ENCODE results near the gene PPP2R5C. TPM values are rescaled to one million over a fixed set of nuclear protein-coding genes. Genes with fewer than 3 reads are reported as not detected.

PPP2R5C gene
- total RNA-seq, 1 experiment from 2014 or later: 93.0 TPM

DNA sequence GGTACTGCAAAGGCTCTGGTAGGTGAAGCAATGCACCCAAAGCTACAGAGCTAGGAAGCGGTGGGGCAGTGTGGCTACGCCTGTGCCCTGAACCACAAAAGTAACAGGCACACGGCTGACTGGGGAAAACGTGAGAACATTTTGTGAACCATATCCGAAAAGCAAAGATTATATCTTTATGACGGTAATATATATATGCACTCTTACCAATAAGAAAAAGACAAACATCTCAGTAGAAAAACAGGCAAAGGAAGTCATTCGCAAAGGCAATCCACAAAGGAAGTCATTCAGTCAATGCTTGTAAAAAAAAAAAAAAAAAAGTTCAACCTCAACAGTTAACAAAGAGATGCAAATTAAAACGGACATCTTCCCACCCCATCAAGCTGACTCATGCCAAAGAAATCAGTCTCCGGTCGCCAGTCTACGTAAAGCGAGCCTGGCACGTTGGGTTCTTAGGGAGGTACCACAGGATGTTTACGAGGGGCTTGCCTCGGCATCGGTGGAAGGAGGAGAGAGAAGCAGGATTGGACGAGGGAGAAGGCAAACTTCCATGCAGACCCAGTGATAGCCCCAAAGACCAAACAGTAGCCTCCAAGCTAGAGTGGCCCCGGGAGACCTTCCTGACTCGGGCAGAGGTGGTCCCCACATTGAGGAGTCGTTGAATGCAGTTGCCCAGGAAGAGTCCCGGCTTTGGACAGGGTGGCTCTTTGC, 39.4 kb upstream of the PPP2R5C start:
- no peaks in the 10 kb centered on the region for H3K9me3 ChIP-seq (ENCODE audit: control insufficient read depth, low read depth, low read length)
- peak overlapping the region; percentile 86 for H2BK12ac ChIP-seq (ENCODE audit: insufficient read length, low read depth, low read length)
- peak overlapping the region; percentile 70 for H3K27ac ChIP-seq (ENCODE audit: insufficient read length, low read depth, low read length)
- H2BK120ac ChIP-seq (ENCODE audit: low read depth, low read length, poor library complexity, severe bottlenecking): no peak overlapping the region
- no peak overlapping the region for H2AK5ac ChIP-seq (ENCODE audit: insufficient read length, low read length)
- no peaks in the 10 kb centered on the region for H3K23me2 ChIP-seq (ENCODE audit: insufficient read length, low read depth, low read length, poor library complexity, severe bottlenecking)
- H3K4me2 ChIP-seq (ENCODE audit: insufficient read depth, insufficient read length, low read length): peak overlapping the region; percentile 5
- H3K18ac ChIP-seq (ENCODE audit: insufficient read length, low read depth, low read length): peak overlapping the region; percentile 30
- DNase-seq: peak; percentile 90
- no peaks in the 10 kb centered on the region for H3K79me2 ChIP-seq (ENCODE audit: insufficient read depth, low read length)
- no peaks in the 10 kb centered on the region for H4K20me1 ChIP-seq (ENCODE audit: control insufficient read depth, insufficient read depth, insufficient read length)
- H3K36me3 Mint-ChIP-seq (ENCODE audit: insufficient read depth in 1 of 3, low read depth in 3 of 3): no peaks in the 10 kb centered on the region
- no peak overlapping the region for H3K4ac ChIP-seq (ENCODE audit: low read depth, low read length)
- H3K9me3 Mint-ChIP-seq: peaks cover 0 to 5% of the 10 kb centered on the region in 2 experiments; a peak in 2 of 5 replicates
- H2BK5ac ChIP-seq (ENCODE audit: insufficient read length, low read length): no peak overlapping the region
- 0 out of 2 replicates have a peak overlapping the region, but pooled peaks have one; percentile 60 for H3K14ac ChIP-seq (ENCODE audit: insufficient read depth, low read length)
- H3T11ph ChIP-seq (ENCODE audit: low read length): no peak overlapping the region
- H3K4me1 Mint-ChIP-seq: peaks cover 28 to 40% of the 10 kb centered on the region in 2 experiments
- peak overlapping the region in 1 of 2 experiments; percentile 35; a peak in 2 of 5 replicates for H3K4me3 Mint-ChIP-seq
- no peak overlapping the region for H3K23ac ChIP-seq (ENCODE audit: insufficient read length, low read depth, low read length)
- no peak overlapping the region for H2BK20ac ChIP-seq (ENCODE audit: low read depth, low read length, poor library complexity, severe bottlenecking)
- WGBS (ENCODE audit: extremely low coverage, insufficient read length, low lambda C conversion rate): no CpG with 5 or more reads among the region's 21 CpGs
- no peaks in the 10 kb centered on the region; the same call in none of the 2 replicates for H3K27me3 Mint-ChIP-seq (ENCODE audit: low read depth)
- H3K56ac ChIP-seq (ENCODE audit: insufficient read length, low read depth, low read length): no peak overlapping the region
- no peak overlapping the region for H4K91ac ChIP-seq (ENCODE audit: insufficient read length, low read depth, low read length)
- TF ChIP-seq, protein P1, sequence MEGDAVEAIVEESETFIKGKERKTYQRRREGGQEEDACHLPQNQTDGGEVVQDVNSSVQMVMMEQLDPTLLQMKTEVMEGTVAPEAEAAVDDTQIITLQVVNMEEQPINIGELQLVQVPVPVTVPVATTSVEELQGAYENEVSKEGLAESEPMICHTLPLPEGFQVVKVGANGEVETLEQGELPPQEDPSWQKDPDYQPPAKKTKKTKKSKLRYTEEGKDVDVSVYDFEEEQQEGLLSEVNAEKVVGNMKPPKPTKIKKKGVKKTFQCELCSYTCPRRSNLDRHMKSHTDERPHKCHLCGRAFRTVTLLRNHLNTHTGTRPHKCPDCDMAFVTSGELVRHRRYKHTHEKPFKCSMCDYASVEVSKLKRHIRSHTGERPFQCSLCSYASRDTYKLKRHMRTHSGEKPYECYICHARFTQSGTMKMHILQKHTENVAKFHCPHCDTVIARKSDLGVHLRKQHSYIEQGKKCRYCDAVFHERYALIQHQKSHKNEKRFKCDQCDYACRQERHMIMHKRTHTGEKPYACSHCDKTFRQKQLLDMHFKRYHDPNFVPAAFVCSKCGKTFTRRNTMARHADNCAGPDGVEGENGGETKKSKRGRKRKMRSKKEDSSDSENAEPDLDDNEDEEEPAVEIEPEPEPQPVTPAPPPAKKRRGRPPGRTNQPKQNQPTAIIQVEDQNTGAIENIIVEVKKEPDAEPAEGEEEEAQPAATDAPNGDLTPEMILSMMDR (conservative IDR thresholded peaks at IDR 0.05): no peak
- no peak overlapping the region for H2BK15ac ChIP-seq (ENCODE audit: low read depth, low read length)
- H4K8ac ChIP-seq (replicated peaks; ENCODE audit: insufficient read length, low read depth, low read length): no peak overlapping the region
- peaks cover 8% of the 10 kb centered on the region; the same call in 1 of the 2 replicates for H3K4me1 ChIP-seq (ENCODE audit: insufficient read depth, low read length)
- no peak overlapping the region for H2AFZ ChIP-seq (ENCODE audit: low read length)
- H3K9ac ChIP-seq (ENCODE audit: extremely low read depth, insufficient read length, low read length): no peak overlapping the region
- no peaks in the 10 kb centered on the region for H3K27me3 ChIP-seq (ENCODE audit: insufficient read depth, low read length)
- no peaks in the 10 kb centered on the region for H3K79me1 ChIP-seq (ENCODE audit: insufficient read depth, low read depth, low read length, poor library complexity, severe bottlenecking)
- H3K27ac Mint-ChIP-seq: peak overlapping the region in 1 of 3 experiments; percentile 69; a peak in 2 of 7 replicates
- H4K5ac ChIP-seq (ENCODE audit: insufficient read length, low read depth, low read length): no peak overlapping the region
